Choroid plexus epithelial cell (primary cell): ENCODE data around the gene SHLD2.
"Not testable (repeated sequence)": the region's sequence is repeated elsewhere in the genome, so short reads cannot be mapped to it uniquely, and the experiment has no call there.

Source experiments
- DNase-seq: peaks from one replicate; pipeline ENCODE4 v3.0.0-alpha.2; 2010; ENCODE audit warnings: low read depth
- H3K4me3 ChIP-seq: 2 replicates; pipeline ENCODE4 v1.5.1; 2011; ENCODE audit warnings: low read depth, mild to moderate bottlenecking, control low read depth, low read length, moderate library complexity

SHLD2 gene

GRCh38 chr10:87210309-87210708 is 115.3 kb downstream of the SHLD2 start:
- peak; percentile 19 for DNase-seq
- H3K4me3 ChIP-seq, result not testable (repeated sequence)

GRCh38 chr10:87211848-87212247 is 116.8 kb downstream of the SHLD2 start:
- DNase-seq, result peak; percentile 53
- not testable (repeated sequence) for H3K4me3 ChIP-seq

DNA sequence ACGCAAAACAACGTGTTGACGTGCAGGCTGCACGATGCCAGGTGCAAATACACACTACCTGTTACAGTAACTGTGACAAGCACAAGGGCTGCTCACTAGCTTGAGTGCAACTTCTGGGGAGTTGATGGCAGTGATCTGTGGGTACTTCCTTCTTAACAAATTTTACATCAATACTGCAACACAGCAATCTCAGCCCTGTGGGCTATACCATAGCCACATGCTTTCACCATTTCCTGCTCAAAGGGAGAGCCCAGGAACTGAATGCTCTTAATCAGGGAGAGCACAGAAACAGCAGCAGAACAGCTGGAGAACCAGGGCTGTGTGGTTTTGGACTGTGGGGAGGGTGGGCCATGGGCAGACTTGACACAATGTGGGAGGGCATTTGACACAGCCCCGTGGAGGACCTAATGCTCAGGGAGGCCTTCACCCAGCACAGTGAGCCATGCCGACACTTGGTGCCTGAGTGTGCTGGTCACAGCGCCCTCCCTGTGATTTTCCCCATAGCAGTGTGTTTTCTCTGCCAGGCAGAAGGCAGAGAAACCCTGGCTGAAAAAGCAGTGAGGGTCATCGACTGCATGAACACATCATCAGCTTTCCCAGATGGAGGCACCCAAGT is 118.3 kb downstream of the SHLD2 start:
- not testable (repeated sequence) for DNase-seq, H3K4me3 ChIP-seq

DNA sequence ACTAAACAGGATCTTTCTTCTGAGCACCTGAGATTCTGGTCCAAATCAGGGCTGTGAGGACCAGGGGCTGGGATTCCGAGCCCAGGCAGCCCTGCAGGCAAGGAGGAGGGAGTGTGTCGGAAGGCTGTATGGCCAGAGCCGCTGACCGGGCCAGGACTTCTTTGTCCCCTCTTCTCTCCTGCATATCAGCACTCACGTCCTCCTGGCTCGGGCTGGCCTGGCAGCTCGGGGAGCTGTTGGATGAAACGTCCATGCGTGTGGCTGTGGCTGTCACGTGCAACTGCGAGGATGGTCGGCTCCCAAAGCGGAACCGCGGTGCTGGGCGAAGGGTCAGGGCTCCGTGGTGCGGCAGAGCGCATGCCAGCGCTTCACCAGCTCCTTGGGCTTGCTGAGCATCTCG is 118.8 kb downstream of the SHLD2 start:
- not testable (repeated sequence) for H3K4me3 ChIP-seq, DNase-seq

DNA sequence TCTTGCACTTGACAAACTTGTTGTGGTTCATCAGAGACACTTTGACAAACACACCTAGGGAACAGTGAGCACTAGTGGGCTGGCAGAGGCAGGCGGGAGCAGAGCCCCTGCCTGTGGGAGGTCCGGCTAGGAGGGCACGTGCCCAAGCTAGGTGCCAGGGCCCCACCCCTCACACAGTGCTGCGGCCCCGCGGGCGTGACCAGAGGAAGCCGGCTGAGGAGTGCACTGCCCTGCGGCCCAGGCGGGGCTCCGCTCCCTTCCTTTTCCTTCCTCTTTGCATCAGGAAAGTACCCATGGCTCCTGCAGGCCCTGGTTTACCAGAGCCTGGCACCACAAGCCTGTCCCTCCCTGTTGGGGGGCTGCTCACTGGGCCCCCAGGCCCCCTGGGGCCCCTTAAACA is 121.1 kb downstream of the SHLD2 start:
- not testable (repeated sequence) for DNase-seq, H3K4me3 ChIP-seq

DNA sequence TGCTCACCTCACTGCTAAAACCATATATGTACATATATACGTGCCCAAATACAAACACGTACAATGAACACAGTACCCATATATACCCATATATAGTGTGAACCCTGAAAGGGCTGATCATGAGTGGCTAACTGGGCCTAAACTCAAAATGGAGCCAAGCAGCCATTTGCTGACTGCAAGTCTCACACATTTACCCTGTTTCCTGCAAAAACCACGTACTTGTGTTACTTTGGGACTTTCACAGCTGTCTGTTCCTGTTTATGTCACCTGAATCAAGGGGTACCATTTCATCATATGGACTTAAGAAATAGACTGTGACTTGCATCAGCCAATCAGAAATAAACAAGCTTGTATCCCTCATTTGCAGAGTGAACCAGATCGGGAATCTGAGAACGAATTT is 124.4 kb downstream of the SHLD2 start:
- not testable (repeated sequence) for H3K4me3 ChIP-seq, DNase-seq

- H3K4me3 ChIP-seq, DNase-seq: not testable (repeated sequence)
These were observed 127.8 kb downstream of the SHLD2 start for GRCh38 chr10:87222789-87223188.

GRCh38 chr10:87225148-87225547 is 130.1 kb downstream of the SHLD2 start, which contains the start of gene NUTM2A:
NUTM2A (plus strand) TSS chr10:87225448; CDS start chr10:87225831, 383 bp downstream.
- not testable (repeated sequence) for DNase-seq, H3K4me3 ChIP-seq

- not testable (repeated sequence) for H3K4me3 ChIP-seq, DNase-seq
These were observed 133.2 kb downstream of the SHLD2 start for GRCh38 chr10:87228247-87228646.

DNA sequence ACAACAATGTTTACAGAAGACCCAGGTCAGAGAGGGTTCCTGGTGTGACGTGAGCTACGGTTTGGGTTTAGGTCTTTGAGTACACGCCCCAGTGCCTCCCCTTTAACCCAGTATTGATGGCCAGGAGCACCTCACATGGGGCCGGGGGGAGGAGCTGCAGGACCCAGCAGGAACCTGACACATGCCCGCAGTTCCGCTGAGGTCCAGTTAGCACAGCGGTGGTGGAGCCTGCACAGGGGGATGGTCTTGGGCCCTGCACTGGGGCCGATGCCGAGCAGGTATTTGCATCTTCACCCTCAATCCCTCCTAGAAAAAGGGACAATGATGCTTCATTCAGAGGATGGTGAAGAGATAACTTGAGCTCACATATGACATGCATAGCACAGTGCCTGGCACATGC is 134.2 kb downstream of the SHLD2 start:
- not testable (repeated sequence) for DNase-seq, H3K4me3 ChIP-seq

DNA sequence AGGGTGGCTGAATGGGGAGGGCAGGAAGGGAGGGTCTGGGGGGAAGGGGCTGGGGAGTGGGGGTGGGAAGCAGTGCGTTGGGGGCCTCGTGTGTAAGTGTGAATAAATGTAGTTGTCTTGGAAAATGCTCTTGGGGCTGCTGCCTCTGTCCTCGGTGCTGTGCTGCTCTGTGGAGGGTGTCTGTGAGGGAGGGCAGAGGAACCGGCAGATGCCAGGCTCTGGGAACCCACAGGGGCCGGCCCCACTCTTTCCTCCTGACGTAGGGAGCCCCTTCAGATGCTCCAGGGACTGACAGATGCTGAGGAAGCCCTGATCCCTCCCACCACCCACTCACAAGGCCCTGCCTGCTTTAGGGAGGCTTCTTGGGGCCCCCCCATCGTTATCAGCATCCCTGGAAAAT is 139.8 kb downstream of the SHLD2 start:
- not testable (repeated sequence) for DNase-seq, H3K4me3 ChIP-seq

- DNase-seq, H3K4me3 ChIP-seq: not testable (repeated sequence)
These were observed 142.2 kb downstream of the SHLD2 start for GRCh38 chr10:87237244-87237643.

GRCh38 chr10:87239346-87239808 is 144.4 kb downstream of the SHLD2 start:
- DNase-seq, H3K4me3 ChIP-seq: not testable (repeated sequence)
